GM23248 (cell line): ENCODE results near the gene GTPBP1. TPM values are rescaled to one million over a fixed set of nuclear protein-coding genes. Genes with fewer than 3 reads are reported as not detected.

ENCODE experiments used
- DNase-seq: peaks from one replicate; pipeline ENCODE4 v3.0.0-alpha.2; 2015
- H2AFZ ChIP-seq: fragments of 200-600 bp; sonication (generic); 2 replicates; pipeline ENCODE4 v1.6.1; 2016; ENCODE audit warnings: antibody characterized with exemption
- H3F3A ChIP-seq: fragments of 200-600 bp; sonication (generic); 2 replicates; pipeline ENCODE4 v1.6.1; 2016; ENCODE audit warnings: mild to moderate bottlenecking, antibody characterized with exemption, mixed run types; ENCODE audit not compliant: insufficient read depth
- H3K27ac ChIP-seq: fragments of 200-600 bp; sonication (generic); 2 replicates; pipeline ENCODE4 v1.5.1; 2016; ENCODE audit warnings: mild to moderate bottlenecking
- H3K27me3 ChIP-seq: fragments of 200-600 bp; sonication (generic); replicated peaks from 2 replicates; pipeline ENCODE4 v1.6.1; 2016; ENCODE audit warnings: mild to moderate bottlenecking; ENCODE audit not compliant: insufficient read depth
- H3K36me3 ChIP-seq: fragments of 200-600 bp; sonication (generic); 2 replicates; pipeline ENCODE4 v1.6.1; 2016; ENCODE audit warnings: low read depth, mild to moderate bottlenecking
- H3K4me1 ChIP-seq: fragments of 200-600 bp; sonication (generic); 2 replicates; pipeline ENCODE4 v1.6.1; 2016; ENCODE audit warnings: mild to moderate bottlenecking; ENCODE audit not compliant: insufficient read depth
- H3K4me2 ChIP-seq: fragments of 200-600 bp; sonication (generic); one replicate; pipeline ENCODE4 v1.6.1; 2016; ENCODE audit warnings: mild to moderate bottlenecking; ENCODE audit not compliant: unreplicated experiment
- H3K4me3 ChIP-seq: fragments of 200-600 bp; sonication (generic); 2 replicates; pipeline ENCODE4 v1.5.1; 2016; ENCODE audit warnings: mild to moderate bottlenecking
- H3K79me2 ChIP-seq: fragments of 200-600 bp; sonication (generic); 2 replicates; pipeline ENCODE4 v1.6.1; 2016; ENCODE audit warnings: mild to moderate bottlenecking; ENCODE audit not compliant: insufficient read depth
- H3K9ac ChIP-seq: fragments of 200-600 bp; sonication (generic); 2 replicates; pipeline ENCODE4 v1.6.1; 2016; ENCODE audit warnings: mild to moderate bottlenecking
- H3K9me2 ChIP-seq: fragments of 200-600 bp; sonication (generic); 2 replicates; pipeline ENCODE4 v1.6.1; 2016; ENCODE audit warnings: mixed run types, mild to moderate bottlenecking, moderate library complexity; ENCODE audit not compliant: insufficient read depth
- H3K9me3 ChIP-seq: fragments of 200-600 bp; sonication (generic); one replicate; pipeline ENCODE4 v1.6.1; 2017; ENCODE audit warnings: low read depth
- H4K20me1 ChIP-seq: fragments of 200-600 bp; sonication (generic); 2 replicates; pipeline ENCODE4 v1.6.0; 2016; ENCODE audit not compliant: insufficient read depth
- EZH2 ChIP-seq: fragments of 200-600 bp; sonication (generic); IDR thresholded peaks from 2 replicates; pipeline ENCODE4 v1.6.1; 2018; ENCODE audit warnings: antibody characterized with exemption, mild to moderate bottlenecking; ENCODE audit not compliant: insufficient read depth, poor library complexity, severe bottlenecking
- EZH2phosphoT487 ChIP-seq: fragments of 200-600 bp; sonication (generic); IDR thresholded peaks from 2 replicates; pipeline ENCODE4 v1.6.1; 2018; ENCODE audit warnings: antibody characterized with exemption, moderate library complexity, mild to moderate bottlenecking, low read depth; ENCODE audit not compliant: insufficient read depth
- WGBS, 2 experiments: methylation state at CpG; one replicate each; pipeline ENCODE4 v1.1.6; 2015 to 2017; ENCODE audit warnings: low lambda C conversion rate in 2 of 2, low coverage in 1 of 2; ENCODE audit errors: missing lambda C conversion rate in 2 of 2; 5-methylcytosine and 5-hydroxymethylcytosine counted together
- in situ Hi-C: fragments of 300-500 bp; cut with MboI; formaldehyde crosslinking; loops from 2 replicates; pipeline ENCODE4 v1.15.0; 2020
- polyA plus RNA-seq: library from polyadenylated mRNA; unstranded; fragments of >200 nt; fragmentation: Nextera tagmentation; extraction: Ambion mirVana; gene quantifications from 2 replicates; pipeline ENCODE4 v1.2.1, GENCODE V29; 2016
- total RNA-seq: library from RNA; depleted of rRNA; stranded (reverse); fragments of >200 nt; shearing (Covaris generic); gene quantifications from 2 replicates; pipeline ENCODE4 v1.2.3, GENCODE V29; 2014

Gene GTPBP1
- total and polyA plus RNA-seq, 2 experiments from 2014 or later: 10.0 to 26.9 TPM

GRCh38 chr22:38754751-38755154 lies 49.0 kb downstream of the GTPBP1 start:
- Histone ChIP-seq H3F3A (0 out of 2 replicates have a peak, but pooled peaks cover 9% of the 10 kb centered on the region), H3K27me3 (no peaks in the 10 kb centered on the region), H3K4me2 (peak overlapping the region; percentile 87), H3K79me2 (peaks cover 28% of the 10 kb centered on the region), H2AFZ (peak overlapping the region; percentile 68), H3K4me3 (peak overlapping the region; percentile 74), H3K4me1 (peaks cover 5% of the 10 kb centered on the region; the same call in 1 of the 2 replicates), H3K9ac (peak overlapping the region; percentile 85), H3K36me3 (peaks cover 11% of the 10 kb centered on the region; the same call in 1 of the 2 replicates), H3K9me2 (no peaks in the 10 kb centered on the region), H3K9me3 (no peaks in the 10 kb centered on the region), H4K20me1 (no peaks in the 10 kb centered on the region), H3K27ac (peak overlapping the region; percentile 91)
- TF ChIP-seq EZH2phosphoT487 (no peak), EZH2 (no peak)
- peak; percentile 67 for DNase-seq
- 14 to 18% methylated on average over 12 of the region's 12 CpGs for WGBS, 2 experiments
- in situ Hi-C loops: no loop called here

DNA sequence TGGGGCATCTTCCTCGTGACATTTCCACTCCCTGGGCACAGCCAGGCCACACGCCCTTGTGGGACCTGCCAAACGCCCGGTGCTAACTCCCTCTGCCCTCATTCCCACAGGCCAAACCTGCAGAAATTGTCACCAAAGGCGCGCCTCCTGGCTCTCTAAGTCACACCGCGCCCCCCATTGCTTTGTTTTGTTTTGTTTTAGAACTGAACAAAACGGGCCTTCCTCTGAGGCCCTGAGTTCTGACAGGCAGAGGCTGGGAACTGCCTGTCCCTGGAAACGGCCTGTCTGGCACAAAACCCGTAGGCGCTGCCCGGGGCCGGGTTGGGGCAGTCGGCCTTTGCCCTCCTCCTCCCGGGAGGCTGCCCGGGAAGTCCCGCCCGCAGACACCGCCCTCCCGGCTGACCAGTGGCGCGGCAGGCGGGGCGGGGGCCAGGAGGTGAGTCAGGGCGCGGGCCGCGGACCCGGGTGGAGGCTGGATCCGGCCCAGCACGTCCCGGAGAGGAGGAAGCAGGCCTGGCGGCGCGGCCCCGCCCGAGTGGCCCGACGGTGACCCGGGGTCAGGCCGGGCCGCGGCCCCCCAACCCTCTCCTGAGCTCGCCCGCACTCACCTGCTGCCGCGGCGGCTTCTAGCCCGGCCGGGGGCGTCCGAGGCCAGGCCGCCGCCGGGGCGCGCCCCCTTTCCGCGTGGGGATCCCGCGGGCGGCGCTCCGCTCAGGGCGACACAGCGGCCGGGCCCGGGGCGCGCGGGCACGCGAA lies 49.6 kb downstream of the GTPBP1 start:
- DNase-seq: peak; percentile 91
- Histone ChIP-seq H3K27me3 (no peaks in the 10 kb centered on the region), H3K36me3 (peaks cover 11% of the 10 kb centered on the region; the same call in 1 of the 2 replicates), H3K27ac (peak overlapping the region; percentile 91), H3K4me3 (peak overlapping the region; percentile 74), H3K4me1 (peaks cover 5% of the 10 kb centered on the region; the same call in 1 of the 2 replicates), H2AFZ (peak overlapping the region; percentile 68), H3K9me2 (no peaks in the 10 kb centered on the region), H3K79me2 (peaks cover 28% of the 10 kb centered on the region), H3K9ac (peak overlapping the region; percentile 85), H4K20me1 (no peaks in the 10 kb centered on the region), H3F3A (0 out of 2 replicates have a peak, but pooled peaks cover 9% of the 10 kb centered on the region), H3K4me2 (peak overlapping the region; percentile 87), H3K9me3 (no peaks in the 10 kb centered on the region)
- 0% methylated on average over 24 to 68 of the region's 74 CpGs for WGBS, 2 experiments
- in situ Hi-C loops: no loop called here
- TF ChIP-seq EZH2: no peak
- TF ChIP-seq EZH2phosphoT487: no peak

- Histone ChIP-seq H3K27me3 (no peaks in the 10 kb centered on the region), H3K36me3 (peaks cover 8% of the 10 kb centered on the region; the same call in 1 of the 2 replicates), H3K79me2 (peaks cover 28% of the 10 kb centered on the region), H3F3A (0 out of 2 replicates have a peak, but pooled peaks cover 9% of the 10 kb centered on the region), H2AFZ (peak within 1 kb of the TSS; percentile 86), H3K9me3 (no peaks in the 10 kb centered on the region), H4K20me1 (no peaks in the 10 kb centered on the region), H3K27ac (peak within 1 kb of the TSS; percentile 91), H3K4me2 (peak within 1 kb of the TSS; percentile 87), H3K4me1 (peaks cover 5% of the 10 kb centered on the region; the same call in 1 of the 2 replicates), H3K9ac (peak within 1 kb of the TSS; percentile 85), H3K9me2 (no peaks in the 10 kb centered on the region), H3K4me3 (peak within 1 kb of the TSS; percentile 74)
- in situ Hi-C loops: no loop called here
- TF ChIP-seq EZH2phosphoT487: no peak
- no peak for TF ChIP-seq EZH2
- 2 to 11% methylated on average over 4 to 53 of the region's 68 CpGs for WGBS, 2 experiments
- peak; percentile 93 for DNase-seq
Observed at GRCh38 chr22:38755911-38756532, 50.3 kb downstream of the GTPBP1 start, which contains the start of gene SUN2. SUN2 (minus strand) TSS chr22:38755998; CDS start chr22:38752628, 3,370 bp downstream.

- Histone ChIP-seq H4K20me1 (no peaks in the 10 kb centered on the region), H3K4me1 (peaks cover 5% of the 10 kb centered on the region; the same call in 1 of the 2 replicates), H3K9me2 (no peaks in the 10 kb centered on the region), H3K9me3 (no peaks in the 10 kb centered on the region), H3K27ac (no peak overlapping the region), H3F3A (0 out of 2 replicates have a peak, but pooled peaks cover 9% of the 10 kb centered on the region), H3K79me2 (peaks cover 28% of the 10 kb centered on the region), H3K9ac (peak overlapping the region; percentile 75), H3K4me2 (peak overlapping the region; percentile 83), H2AFZ (peak overlapping the region; percentile 86; the same call in 1 of the 2 replicates), H3K4me3 (peak overlapping the region; percentile 74), H3K27me3 (no peaks in the 10 kb centered on the region), H3K36me3 (no peaks in the 10 kb centered on the region)
- peak; percentile 12 for DNase-seq
- WGBS, 2 experiments: 67 to 71% methylated on average over 17 of the region's 17 CpGs
- in situ Hi-C loops: no loop called here
- TF ChIP-seq EZH2: no peak
Observed at GRCh38 chr22:38756711-38757463, 51.1 kb downstream of the GTPBP1 start.
